Type B pancreatic cell (in vitro differentiated cells): ENCODE data around the gene TGM2. TPM values are rescaled to one million over a fixed set of nuclear protein-coding genes. Genes with fewer than 3 reads are reported as not detected.

Source experiments
- DNase-seq: peaks from one replicate; pipeline ENCODE4 v3.0.0; 2021; ENCODE audit warnings: mixed read lengths; ENCODE audit not compliant: unreplicated experiment; ENCODE audit errors: extremely low spot score
- H3K27ac Mint-ChIP-seq: 2 replicates; pipeline ENCODE4 v1.8.0; 2021; ENCODE audit warnings: mild to moderate bottlenecking, mixed read lengths
- H3K27me3 Mint-ChIP-seq: 2 replicates; pipeline ENCODE4 v1.8.0; 2021; ENCODE audit warnings: mixed read lengths
- H3K36me3 Mint-ChIP-seq: 2 replicates; pipeline ENCODE4 v1.8.0; 2021; ENCODE audit warnings: mixed read lengths
- H3K4me1 Mint-ChIP-seq: one replicate; pipeline ENCODE4 v1.8.0; 2021; ENCODE audit warnings: mixed read lengths; ENCODE audit not compliant: unreplicated experiment
- H3K4me3 Mint-ChIP-seq: 2 replicates; pipeline ENCODE4 v1.8.0; 2021; ENCODE audit warnings: mild to moderate bottlenecking, mixed read lengths
- H3K9me3 Mint-ChIP-seq: 2 replicates; pipeline ENCODE4 v1.8.0; 2021; ENCODE audit warnings: mixed read lengths
- total RNA-seq: library from RNA; stranded (reverse); gene quantifications from 2 replicates; pipeline ENCODE4 v1.2.1, GENCODE V29; 2021; ENCODE audit warnings: low replicate concordance
- TF ChIP-seq, protein P1 (sequence below): fragments of 200-600 bp; sonication (generic); conservative IDR thresholded peaks from 2 replicates; pipeline ENCODE4 v1.5.0; 2021; ENCODE audit warnings: antibody characterized with exemption, mild to moderate bottlenecking

The TGM2 gene
- total RNA-seq, 1 donor from 2014 or later = 31.7 TPM

DNA sequence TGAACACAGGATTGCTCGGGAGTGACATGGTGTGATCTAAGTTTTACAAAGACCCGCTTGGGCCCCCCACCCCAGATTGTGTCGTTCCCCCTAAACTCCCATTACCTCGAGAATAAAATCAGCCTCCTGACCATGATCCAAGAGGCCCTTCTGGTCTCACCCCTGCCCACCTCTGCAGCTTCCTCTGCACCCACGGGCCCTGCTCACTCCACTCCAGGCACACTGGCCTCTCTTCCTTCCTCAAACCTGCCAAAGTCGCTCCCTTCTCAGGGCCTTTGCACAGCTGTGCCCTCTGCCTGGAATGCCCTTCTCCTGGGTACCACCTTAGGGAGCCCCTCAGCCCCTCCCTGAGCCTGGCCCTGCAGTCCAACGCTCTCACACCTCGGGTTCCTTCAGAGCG, 17.9 kb downstream of the TGM2 start:
- no peak overlapping the region for H3K4me3 Mint-ChIP-seq
- H3K27me3 Mint-ChIP-seq = no peaks in the 10 kb centered on the region
- peaks cover 32% of the 10 kb centered on the region for H3K4me1 Mint-ChIP-seq
- no peak overlapping the region for H3K27ac Mint-ChIP-seq
- no peaks in the 10 kb centered on the region for H3K36me3 Mint-ChIP-seq
- TF ChIP-seq, protein P1, sequence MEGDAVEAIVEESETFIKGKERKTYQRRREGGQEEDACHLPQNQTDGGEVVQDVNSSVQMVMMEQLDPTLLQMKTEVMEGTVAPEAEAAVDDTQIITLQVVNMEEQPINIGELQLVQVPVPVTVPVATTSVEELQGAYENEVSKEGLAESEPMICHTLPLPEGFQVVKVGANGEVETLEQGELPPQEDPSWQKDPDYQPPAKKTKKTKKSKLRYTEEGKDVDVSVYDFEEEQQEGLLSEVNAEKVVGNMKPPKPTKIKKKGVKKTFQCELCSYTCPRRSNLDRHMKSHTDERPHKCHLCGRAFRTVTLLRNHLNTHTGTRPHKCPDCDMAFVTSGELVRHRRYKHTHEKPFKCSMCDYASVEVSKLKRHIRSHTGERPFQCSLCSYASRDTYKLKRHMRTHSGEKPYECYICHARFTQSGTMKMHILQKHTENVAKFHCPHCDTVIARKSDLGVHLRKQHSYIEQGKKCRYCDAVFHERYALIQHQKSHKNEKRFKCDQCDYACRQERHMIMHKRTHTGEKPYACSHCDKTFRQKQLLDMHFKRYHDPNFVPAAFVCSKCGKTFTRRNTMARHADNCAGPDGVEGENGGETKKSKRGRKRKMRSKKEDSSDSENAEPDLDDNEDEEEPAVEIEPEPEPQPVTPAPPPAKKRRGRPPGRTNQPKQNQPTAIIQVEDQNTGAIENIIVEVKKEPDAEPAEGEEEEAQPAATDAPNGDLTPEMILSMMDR = no peak
- H3K9me3 Mint-ChIP-seq = no peaks in the 10 kb centered on the region
- no peak for DNase-seq

DNA sequence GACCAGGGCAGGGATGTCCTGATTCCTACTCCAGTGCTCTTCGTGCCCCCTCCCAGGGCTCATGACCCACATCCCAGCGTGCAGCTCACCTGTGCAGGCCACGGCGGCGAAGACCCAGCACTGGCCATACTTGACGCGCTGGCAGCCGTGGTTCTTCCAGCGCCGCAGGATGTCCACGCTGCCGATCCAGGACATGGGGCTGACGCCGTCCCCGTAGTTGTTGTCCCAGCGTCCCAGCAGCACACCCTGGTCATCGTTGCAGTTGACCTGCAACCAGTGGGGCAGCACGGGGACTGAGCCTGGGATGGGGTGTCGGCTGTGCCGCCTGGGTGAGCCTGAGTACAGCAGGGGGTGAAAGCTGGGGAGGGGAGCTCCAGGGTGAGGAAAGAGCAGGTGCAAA, 18.4 kb downstream of the TGM2 start:
- H3K9me3 Mint-ChIP-seq = no peaks in the 10 kb centered on the region
- no peak overlapping the region for H3K27ac Mint-ChIP-seq
- H3K4me3 Mint-ChIP-seq = no peak overlapping the region
- DNase-seq = no peak
- TF ChIP-seq, protein P1 = no peak
- no peaks in the 10 kb centered on the region for H3K27me3 Mint-ChIP-seq
- no peaks in the 10 kb centered on the region for H3K36me3 Mint-ChIP-seq
- peaks cover 32% of the 10 kb centered on the region for H3K4me1 Mint-ChIP-seq

DNA sequence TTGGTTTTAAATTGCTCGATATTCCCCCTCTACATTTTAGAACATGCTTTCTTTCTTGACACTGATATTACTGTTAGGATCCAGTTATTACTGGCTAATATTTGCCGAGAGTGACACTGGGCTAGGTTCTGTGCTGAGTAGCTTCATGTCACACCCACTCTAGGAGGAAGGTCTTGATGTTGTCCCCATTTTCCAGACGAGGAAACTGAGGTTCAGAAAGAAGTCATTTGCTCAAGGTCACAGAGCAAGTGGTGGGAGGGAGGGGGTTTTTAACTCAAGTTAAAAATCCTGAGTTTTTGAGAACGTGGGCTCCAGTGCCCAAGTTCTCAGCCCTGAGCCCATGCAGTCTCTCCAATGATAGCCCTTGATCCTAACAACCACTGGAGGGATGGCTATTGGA, 18.9 kb downstream of the TGM2 start:
- no peak for DNase-seq
- H3K27ac Mint-ChIP-seq = no peak overlapping the region
- no peaks in the 10 kb centered on the region for H3K36me3 Mint-ChIP-seq
- H3K4me3 Mint-ChIP-seq = no peak overlapping the region
- no peaks in the 10 kb centered on the region for H3K27me3 Mint-ChIP-seq
- no peaks in the 10 kb centered on the region for H3K9me3 Mint-ChIP-seq
- TF ChIP-seq, protein P1 = no peak
- H3K4me1 Mint-ChIP-seq = peaks cover 32% of the 10 kb centered on the region

DNA sequence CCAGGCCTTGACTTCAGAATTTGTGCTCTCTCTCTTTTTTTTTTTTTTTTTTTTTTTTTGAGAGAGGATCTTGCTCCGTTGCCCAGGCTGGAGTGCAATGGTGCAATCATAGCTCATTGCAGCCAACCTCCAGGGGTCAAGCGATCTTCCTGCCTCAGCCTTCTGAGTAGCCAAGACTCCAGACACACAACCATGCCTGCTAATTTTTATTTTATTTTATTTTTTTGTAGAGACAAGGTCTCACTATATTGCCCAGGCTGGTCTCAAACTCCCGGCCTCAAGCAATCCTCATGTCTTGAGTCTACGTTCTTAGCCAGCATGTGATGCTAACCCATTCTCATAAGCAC, 19.4 kb downstream of the TGM2 start:
- H3K36me3 Mint-ChIP-seq = no peaks in the 10 kb centered on the region
- H3K4me1 Mint-ChIP-seq = peaks cover 37% of the 10 kb centered on the region
- no peak overlapping the region for H3K4me3 Mint-ChIP-seq
- no peaks in the 10 kb centered on the region for H3K27me3 Mint-ChIP-seq
- no peak for DNase-seq
- H3K27ac Mint-ChIP-seq = no peak overlapping the region
- no peaks in the 10 kb centered on the region for H3K9me3 Mint-ChIP-seq
- TF ChIP-seq, protein P1 = no peak

DNA sequence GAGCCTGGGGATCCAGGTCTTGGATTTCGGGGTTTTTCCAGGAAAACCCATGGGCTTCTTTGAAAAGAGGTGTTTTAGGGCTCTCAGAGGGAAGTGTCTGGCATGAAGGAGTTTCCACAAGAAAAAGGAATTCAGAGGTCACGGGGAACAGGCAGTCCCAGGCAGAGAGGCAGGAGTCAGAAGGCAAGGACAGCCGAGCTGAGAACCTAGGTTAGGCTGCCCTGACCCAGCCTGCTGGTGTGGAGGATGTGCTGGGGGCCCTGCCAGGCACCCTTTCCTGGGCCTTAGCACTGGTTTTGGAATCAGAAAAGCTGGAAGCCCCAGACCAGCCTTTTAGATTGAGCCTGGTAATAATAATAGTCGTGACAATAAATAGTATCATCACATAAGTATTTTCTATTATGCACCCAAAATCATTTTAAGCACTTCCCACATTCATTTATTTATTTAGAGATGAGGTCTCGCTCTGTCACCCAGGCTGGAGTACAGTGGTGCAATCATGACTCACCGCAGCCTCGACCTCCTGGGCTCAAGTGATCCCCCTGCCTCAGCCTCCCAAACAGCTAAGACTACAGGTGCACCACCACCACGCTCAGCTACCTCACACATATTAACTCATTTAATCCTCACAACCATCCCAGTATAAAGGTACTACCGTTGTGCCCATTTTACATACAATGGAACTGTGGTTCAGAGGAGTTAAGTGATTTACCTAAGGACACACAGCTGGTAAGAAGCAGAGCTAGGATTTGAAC, 19.9 kb downstream of the TGM2 start:
- Mint-ChIP-seq H3K36me3 (no peaks in the 10 kb centered on the region), H3K4me1 (peaks cover 42% of the 10 kb centered on the region), H3K27me3 (no peaks in the 10 kb centered on the region), H3K9me3 (no peaks in the 10 kb centered on the region), H3K4me3 (no peak overlapping the region), H3K27ac (no peak overlapping the region)
- TF ChIP-seq, protein P1 = no peak
- no peak for DNase-seq
